Vagina (tissue), 2 donors: ENCODE measurements around the gene ATPAF1.

Experiments used
- CTCF ChIP-seq, 3 experiments: fragments of 450-650 bp in 2 of 3; fragments of 200-600 bp in 1 of 3; sonication (generic) in 1 of 3; IDR thresholded peaks; one replicate each; pipeline ENCODE4 v1.5.1; 2017 to 2019; ENCODE audit warnings: antibody characterized with exemption in 3 of 3, mild to moderate bottlenecking in 2 of 3, moderate library complexity in 2 of 3
- POLR2A ChIP-seq, 2 donors: fragments of 450-650 bp; IDR thresholded peaks; one replicate each; pipeline ENCODE4 v1.6.1; 2017; ENCODE audit warnings: antibody characterized with exemption in 2 of 2, mild to moderate bottlenecking in 2 of 2, moderate library complexity in 2 of 2
- POLR2AphosphoS5 ChIP-seq, 2 donors: sonication (generic); formaldehyde crosslinking; IDR thresholded peaks; one replicate each; pipeline ENCODE4 v1.9.0; 2017; ENCODE audit warnings: antibody characterized with exemption in 2 of 2, mild to moderate bottlenecking in 2 of 2, low read depth in 1 of 2; ENCODE audit not compliant: insufficient read depth in 1 of 2

GRCh38 chr1:46699666-46700065 is 31.5 kb upstream of the ATPAF1 start:
- TF ChIP-seq CTCF (IDR thresholded peaks at IDR 0.05) (no peak), POLR2A (IDR thresholded peaks at IDR 0.05) (no peak), POLR2AphosphoS5 (IDR thresholded peaks at IDR 0.05; ENCODE audit: insufficient read depth in 1 of 2, low read depth in 1 of 2) (no peak)
